ENCODE measurements around the gene PPP5C.
"Not testable (repeated sequence)": the region's sequence is repeated elsewhere in the genome, so short reads cannot be mapped to it uniquely, and the experiment has no call there.

PPP5C gene, protein sequence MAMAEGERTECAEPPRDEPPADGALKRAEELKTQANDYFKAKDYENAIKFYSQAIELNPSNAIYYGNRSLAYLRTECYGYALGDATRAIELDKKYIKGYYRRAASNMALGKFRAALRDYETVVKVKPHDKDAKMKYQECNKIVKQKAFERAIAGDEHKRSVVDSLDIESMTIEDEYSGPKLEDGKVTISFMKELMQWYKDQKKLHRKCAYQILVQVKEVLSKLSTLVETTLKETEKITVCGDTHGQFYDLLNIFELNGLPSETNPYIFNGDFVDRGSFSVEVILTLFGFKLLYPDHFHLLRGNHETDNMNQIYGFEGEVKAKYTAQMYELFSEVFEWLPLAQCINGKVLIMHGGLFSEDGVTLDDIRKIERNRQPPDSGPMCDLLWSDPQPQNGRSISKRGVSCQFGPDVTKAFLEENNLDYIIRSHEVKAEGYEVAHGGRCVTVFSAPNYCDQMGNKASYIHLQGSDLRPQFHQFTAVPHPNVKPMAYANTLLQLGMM

DNA sequence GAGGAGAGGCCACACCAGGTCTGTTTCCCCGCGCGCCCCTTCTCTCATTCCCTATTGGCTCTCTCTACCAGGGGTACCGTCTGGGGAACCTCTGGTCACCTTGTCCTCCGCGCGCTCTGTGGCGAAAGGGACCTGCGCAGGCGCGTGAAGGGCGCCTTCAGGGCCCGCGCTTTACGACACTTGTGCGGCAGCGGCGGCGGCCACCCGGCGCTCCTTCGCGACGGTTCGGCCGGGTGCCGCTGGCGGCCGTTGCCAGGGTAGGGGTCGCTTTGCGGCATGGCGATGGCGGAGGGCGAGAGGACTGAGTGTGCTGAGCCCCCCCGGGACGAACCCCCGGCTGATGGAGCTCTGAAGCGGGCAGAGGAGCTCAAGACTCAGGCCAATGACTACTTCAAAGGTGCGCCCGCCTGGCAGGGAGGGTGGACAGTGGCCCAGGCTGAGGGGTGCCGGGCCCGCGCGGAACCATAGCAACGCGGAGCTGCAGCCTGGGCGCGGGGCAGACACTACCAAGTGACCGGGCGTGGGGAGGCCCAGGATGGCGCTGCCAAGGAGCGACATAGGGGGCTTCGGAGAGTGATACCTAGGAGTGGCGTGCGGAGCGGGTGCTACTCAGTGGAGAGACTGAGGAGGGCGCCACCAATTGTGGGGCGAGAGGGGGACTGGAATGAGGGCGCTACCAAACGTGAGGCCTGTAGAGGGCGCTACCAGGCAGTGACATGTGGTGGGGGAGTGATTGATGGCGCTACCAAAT is at the start of gene PPP5C:
TSS of gene PPP5C (plus strand) at position 267 of the 751 bp plus-strand sequence. CDS start at position 277, 10 bp downstream.
- DNase-seq: peak; percentile 31 to 93 (median 80)

DNA sequence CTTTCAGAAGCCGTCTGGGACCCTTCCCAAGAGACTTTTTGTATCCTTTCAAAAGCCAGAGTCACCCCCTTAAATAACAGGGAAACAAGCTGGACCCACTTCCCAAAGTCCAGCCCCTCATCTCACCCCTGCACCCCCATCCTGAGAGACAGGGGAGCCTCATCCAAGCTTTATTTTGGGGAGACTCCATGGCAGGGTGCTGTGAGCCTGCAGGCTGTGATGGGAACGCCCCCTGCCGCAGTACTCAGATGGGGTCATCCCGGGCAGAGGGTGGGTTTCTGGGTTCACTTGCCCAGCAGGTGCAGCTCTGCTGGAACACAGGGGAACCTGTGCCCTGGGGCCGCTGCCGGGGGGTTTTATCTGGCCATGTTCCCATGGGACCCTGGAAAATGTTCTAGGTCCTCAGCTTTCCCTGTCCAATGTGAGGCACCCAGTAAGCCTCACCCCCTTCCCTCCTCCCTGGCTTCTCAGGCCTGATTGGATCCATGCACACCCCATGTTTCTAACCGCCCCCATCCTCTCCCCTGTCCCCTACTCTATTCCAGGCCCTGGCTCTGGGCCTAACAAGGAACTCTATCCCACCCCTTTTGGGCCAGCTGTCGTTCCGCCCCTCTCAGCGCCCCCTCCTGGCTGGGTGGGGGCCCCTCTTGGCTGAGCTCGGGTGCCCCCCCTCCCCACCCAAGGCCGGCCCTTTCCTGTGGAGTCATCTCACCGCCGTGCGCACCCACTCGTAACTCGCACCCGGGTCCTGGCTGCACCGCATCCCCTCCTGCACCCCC is 49.0 kb upstream of the PPP5C start:
- DNase-seq: peak in 13 of 14 donors; percentile 1 to 74 (median 56)

DNA sequence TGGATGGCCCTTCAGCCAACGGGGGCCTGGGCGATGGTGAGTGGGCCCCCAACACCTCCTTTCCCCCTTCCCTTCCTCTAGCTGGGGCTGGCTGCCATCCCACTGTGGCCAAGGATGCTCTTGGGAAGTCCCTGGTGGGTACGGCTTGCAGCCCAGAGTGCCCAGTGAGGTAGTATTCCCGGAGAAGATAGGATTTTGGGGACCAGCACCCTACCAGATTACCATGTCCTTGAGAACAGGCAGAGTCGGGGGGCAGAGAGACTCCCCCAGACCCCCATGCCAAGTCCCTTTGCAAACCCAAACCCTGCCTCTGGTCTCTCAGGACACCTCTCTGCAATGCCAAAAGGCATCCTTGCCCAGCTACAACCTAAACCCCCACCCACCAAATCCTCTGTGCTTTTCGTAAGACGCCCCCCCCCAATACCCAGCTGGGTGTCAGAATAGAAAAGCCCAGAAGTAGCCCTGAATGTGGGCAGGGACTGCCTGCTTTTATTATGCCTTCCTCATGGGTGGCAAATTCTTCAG is 48.3 kb upstream of the PPP5C start:
- DNase-seq: peak in 4 of 14 donors; percentile 50 to 73 (median 64)

DNA sequence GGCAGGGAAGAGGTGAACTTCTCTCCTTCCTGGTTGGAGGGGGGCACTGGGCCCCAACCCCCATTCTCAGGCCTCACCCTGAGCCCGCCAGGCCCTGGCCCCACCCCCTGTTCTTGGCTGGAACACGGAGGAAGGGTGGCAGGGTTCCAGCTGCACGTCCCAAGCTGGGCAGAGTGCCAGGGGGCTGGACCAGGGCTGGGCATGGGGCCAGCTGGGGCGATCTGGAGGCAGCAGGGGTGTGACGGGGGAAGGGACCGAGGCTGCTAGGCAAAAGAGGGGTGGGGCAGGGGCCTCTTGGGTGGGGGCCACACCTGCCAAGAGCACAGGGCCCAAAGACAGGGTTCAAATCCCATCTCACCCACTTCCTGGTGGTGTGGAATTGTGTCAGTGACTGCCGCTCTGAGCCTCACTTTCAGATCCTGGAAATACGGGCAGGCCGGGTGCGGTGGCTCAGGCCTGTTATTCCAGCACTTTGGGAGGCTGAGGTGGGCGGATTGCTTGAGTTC is 47.8 kb upstream of the PPP5C start:
- peak; percentile 38 to 98 (median 92) for DNase-seq

DNA sequence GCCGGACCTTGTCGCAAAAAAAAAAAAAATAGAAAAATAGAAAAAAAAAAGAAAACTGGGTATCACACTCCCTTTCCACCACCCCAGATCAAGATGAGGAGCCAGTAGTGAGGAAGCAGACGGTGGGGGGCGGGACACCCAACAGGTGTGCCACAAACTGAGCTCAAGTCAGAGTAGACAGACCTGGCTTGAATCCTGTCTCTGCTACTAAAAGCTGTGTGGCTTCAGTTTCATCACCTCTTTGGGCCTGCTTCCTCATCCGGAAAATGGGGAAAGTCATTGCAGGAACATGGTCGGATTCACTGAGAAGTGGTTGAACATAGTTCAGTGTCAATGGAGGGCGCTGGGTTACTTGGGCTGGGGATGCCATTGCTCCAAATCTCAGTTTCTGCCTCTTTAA is 47.2 kb upstream of the PPP5C start:
- DNase-seq: peak in 2 of 14 donors; percentile 5 to 9

DNA sequence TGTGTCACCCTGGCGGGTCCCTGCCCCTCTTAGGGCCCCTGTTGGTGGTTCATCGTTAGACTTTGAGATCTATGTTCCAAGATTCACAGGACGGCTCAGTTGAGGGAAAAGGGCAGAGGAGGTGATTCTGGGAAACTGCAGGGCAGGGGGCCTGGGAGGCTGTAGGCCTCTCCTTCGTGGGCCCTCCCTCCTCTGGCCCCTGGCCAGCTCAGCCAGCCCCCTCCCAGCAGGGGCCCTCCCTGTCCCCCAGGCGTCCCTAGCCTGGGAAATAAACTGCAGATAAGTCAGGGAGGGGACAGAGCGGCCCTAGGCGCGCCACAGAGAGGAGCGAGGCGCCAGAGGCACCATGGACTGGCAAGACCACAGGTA is 43.6 kb upstream of the PPP5C start:
- no peak for DNase-seq

DNA sequence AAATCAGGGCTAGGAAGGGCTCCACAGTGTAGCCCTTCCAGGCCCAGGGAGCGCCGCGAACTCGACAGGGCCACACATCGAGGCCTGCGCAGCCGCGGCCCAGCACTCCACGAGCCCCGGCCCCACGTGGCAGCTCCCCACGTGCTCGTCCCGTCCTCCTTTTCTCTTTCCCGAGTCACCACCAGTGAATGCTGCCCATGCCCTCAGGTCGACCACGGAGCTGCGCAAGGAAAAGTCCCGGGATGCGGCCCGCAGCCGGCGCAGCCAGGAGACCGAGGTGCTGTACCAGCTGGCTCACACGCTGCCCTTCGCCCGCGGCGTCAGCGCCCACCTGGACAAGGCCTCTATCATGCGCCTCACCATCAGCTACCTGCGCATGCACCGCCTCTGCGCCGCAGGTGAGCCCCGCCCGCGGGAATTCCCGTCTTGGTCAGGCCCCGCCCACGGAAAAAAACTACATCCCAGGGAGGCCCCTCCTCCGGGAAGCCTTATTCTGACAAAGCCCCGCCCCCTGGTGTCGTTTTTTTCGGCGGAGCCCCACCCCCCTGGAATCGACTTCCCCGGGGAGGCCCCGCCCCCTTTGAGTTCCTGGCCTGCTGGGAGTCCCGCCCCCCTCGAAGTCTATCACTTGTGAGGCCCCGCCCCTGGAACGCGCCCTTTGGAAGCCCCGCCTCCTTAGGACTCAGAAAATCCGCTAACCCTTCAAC is 43.0 kb upstream of the PPP5C start:
- no peak for DNase-seq

DNA sequence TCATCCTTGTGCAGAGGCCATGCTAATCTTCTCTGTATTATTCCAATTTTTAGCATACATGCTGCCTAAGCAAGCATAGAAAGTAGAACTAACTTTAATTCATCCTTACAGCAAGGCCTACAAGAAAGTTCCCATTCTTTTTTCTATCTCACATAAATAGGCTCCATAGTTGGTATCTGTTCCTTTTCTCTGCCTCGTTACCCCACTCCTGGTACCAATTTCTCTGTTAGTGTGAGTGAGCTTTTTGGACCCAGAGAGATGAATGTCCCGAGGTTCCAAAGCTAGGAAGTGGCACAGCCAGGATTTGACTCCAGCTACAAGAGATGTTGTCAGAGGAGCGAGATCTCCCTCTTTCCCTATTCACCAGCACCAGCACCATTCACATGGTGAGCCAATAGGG is 40.4 kb upstream of the PPP5C start:
- DNase-seq: no peak

DNA sequence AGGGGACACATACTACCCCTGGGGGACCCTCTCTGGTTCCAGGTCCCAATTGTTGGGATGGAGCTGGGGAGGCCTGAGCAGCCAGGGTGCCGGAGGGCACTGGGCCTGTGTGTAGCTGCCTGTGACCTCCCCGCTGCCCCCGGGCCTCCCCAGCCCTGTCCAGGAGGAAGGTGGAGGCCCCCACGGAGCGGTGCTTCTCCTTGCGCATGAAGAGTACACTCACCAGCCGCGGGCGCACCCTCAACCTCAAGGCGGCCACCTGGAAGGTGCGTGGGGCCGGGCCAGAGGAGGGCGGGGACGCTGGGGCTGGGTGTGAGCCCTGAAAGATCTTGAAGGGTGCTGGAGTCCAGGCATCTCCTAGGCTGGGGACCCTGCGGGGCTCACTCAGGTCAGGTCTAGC is 38.4 kb upstream of the PPP5C start:
- DNase-seq: no peak

DNA sequence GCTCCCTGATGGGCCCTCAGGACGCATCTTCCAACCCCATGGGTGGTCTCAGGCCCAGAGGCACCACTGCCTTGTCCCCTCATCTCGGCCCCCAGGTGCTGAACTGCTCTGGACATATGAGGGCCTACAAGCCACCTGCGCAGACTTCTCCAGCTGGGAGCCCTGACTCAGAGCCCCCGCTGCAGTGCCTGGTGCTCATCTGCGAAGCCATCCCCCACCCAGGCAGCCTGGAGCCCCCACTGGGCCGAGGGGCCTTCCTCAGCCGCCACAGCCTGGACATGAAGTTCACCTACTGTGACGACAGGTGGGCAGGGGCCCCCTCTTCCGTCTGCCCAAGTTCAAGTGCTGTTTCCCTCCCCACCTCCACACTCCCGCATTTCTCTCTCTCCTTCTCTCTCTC is 37.8 kb upstream of the PPP5C start:
- no peak for DNase-seq

DNA sequence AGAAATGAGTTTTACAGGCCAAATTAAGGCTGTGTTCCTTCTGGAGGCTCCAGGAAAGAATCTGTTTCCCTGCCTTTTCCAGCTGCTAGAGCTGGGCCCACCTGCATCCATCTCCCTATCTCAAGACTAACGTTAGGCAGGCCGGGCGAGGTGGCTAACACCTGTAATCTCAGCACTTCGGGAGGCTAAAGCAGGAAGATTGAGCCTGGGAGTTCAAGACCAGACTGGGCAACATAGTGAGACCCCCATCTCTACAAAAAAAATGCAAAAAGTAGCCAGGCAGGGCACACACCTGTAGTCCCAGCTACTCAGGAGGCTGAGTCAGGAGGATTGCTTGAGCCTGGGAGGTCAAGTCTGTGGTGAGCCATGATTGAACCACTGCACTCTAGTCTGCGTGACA is 35.4 kb upstream of the PPP5C start:
- no peak for DNase-seq

DNA sequence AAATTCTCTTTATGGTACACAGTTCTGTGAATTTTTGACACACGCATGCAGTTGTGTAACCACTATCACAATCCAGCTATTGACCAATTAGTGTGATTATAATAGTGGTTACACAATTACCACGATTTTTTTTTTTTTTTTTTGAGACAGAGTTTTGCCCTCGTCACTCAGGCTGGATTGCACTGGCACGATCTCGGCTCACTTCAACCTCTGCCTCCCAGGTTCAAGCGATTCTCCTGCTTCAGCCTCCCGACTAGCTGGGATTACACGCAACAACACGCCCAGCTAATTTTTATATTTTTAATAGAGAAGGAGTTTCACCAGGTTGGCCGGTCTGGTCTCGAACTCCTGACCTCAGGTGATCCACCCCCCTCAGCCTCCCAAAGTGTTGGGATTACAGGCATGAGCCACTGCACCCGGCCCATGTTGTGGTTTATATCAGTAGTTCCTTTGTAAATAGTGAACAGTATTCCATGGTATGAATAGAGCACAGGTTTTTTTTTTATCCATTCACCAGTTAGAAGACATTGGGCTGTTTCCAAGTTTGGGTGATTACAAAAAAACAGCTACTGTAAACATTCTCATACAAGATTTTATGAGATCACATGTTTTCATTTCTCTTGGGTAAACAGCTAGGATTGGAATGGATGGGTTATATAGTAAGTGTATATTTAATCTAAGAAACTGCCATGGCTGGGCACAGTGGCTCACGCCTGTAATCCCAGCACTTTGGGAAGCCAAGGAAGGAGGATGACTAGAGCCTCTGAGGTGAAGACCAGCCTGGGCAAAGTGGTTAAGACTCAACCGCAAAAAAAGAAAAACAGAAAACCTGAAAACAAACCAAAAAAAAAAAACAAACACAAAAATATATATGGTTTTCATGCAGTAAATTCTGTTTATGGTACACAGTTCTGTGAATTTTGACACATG is 33.1 kb upstream of the PPP5C start:
- not testable (repeated sequence) for DNase-seq

DNA sequence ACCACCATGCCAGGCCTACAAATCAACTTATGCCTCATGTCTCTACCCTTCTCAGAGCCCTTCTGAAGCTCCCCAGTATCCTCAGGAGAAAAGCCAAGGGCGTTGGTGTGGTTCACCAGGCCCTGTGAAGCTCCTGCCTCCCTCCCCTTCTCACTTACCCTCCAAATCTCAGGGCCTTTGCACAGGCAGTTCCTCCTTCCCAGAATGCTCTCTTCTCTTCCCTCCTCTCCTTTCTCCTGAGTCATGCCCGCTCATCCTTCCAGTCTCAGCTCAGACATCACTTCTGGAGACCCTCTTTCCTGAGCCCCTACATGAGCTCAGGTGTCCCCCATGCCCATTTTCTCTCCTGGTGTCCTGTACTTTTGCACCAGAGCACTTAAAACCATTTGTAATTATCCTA is 29.5 kb upstream of the PPP5C start:
- DNase-seq: no peak

DNA sequence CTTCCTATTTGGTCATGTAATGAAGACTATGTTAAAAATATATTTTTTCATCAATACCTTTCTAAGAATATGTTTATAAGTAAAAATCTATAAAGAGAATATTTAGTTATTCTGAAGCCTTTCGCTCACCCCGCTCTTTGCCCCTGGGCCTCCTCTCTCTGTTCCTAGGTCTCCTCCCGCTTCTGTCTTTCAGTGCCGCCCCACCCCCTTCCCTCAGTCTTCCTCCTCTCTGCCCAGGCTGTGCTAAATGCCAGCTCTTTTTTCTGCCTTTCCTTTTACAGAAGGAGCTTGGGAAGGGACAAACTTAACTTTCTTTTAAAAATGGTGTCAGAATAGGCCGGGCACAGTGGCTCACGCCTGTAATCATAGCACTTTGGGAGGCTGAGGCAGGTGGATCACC is 27.3 kb upstream of the PPP5C start:
- peak in 1 of 14 donors; percentile 7 for DNase-seq

DNA sequence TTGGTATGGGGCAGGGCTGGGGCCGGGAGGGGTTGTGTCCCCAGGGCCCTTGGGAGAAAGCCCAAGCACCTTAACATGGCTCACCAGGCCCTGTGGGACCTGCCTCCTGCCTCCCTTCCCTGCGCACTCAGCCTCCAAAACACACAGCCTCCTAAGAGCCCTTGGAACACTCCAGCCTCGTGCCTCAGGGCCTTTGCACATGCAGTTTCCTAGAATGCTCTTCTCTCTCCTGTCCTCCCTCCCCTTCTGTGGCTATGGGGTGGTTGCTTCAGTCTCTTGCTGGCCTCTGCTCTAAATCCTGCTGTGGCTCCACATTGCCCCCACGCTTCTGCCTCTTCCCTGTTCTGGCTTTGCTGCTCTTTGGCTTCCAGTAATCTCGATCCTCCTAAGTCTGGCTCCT is 26.3 kb upstream of the PPP5C start:
- DNase-seq: no peak

DNA sequence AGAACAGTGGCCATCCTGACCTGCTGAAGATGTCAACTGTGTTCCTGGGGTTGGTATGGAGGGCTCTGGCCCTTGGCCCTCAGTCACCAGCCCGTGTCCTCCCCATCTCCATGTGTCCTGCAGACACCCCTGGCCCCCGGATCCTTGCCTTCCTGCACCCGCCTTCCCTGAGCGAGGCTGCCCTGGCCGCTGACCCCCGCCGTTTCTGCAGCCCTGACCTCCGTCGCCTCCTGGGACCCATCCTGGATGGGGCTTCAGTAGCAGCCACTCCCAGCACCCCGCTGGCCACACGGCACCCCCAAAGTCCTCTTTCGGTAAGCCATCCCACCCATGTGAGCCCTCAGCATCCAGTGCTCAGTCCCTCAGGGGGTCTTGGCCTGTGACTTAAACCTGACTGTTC is 25.2 kb upstream of the PPP5C start:
- no peak for DNase-seq

DNA sequence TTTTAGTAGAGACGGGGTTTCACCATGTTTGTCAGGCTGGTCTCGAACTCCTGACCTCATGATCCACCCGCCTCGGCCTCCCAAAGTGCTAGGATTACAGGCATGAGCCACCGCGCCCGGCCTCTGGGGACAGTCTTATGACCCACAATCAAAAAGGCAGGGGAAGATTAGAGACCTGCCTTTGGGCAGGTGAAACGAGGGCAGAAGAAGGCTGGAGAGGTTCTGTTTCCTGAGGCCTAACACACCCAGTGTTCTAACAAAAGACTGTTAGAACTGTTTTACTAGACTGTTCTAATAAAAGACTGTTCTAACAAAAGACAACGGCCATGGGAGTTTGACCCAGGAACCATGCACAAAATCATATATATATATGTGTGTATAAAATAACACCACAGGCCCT is 23.7 kb upstream of the PPP5C start:
- DNase-seq: not testable (repeated sequence)

DNA sequence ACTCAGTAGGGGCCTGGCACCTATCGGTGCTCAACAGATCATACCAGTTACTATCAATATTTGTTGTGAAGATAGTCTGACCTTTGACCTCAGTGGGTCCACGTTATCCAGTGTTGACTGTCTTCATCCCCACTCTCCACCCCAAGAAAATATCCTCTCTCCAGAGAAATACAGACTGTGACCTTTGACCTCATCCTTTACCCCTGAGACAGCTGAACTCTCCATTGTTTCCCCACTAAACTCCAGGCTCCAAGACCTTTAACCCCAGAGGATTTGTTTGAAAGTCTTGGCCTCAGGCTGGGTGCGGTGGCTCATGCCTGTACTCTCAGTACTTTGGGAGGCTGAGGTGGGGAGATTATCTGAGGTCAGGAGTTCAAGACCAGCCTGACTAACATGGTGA is 22.6 kb upstream of the PPP5C start:
- no peak for DNase-seq

DNA sequence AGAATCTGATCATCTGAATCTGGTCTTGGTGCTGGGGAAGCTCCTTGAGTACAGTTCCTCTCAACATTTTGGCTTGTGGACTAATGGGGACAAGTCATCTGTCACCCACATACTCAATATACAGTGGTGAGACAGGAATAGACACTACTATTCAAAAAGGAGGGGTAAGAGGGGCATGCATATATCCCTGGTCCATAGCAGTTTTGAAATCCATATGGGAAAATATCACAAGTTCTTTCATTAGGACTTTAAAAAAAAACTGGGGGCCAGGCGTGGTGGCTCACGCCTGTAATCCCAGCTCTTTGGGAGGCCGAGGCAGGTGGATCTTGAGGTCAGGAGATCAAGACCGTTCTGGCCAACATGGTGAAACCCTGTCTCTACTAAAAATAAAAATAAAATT is 20.3 kb upstream of the PPP5C start:
- no peak for DNase-seq

DNA sequence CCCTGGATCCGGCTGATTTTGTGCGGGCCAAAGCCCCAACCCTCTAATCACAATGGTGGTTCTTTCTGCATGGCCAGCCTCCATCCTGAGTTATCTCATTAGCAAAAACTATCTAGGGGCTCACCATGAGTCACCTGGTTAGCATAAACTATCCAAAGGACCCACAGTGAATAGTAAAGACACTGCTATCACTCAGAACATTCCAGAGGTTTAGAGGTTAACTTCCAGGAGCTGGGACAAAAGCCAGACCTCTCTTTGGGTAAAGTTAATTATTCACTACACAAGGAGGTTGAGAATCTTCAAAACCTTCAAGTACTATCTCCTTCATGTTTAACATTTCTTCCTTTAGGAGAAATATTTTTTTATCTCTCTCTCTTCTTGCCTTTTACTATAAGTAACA is 18.8 kb upstream of the PPP5C start:
- no peak for DNase-seq

Measured in C1 segment of cervical spinal cord (tissue), 14 donors.